Esophagus squamous epithelium (tissue), 4 donors: Measurements from ENCODE around the gene NPHP3.

Experiments used
- POLR2A ChIP-seq, 4 donors: fragments of 450-650 bp; IDR thresholded peaks; one replicate each; pipeline ENCODE4 v1.6.1; 2017; ENCODE audit warnings: antibody characterized with exemption in 4 of 4, mild to moderate bottlenecking in 4 of 4, moderate library complexity in 3 of 4
- TF ChIP-seq, protein P1 (sequence below), 6 experiments: fragments of 450-650 bp in 4 of 6; fragments of 200-600 bp in 2 of 6; sonication (generic) in 2 of 6; IDR thresholded peaks; one replicate each; pipeline ENCODE4 v1.5.1; 2016 to 2019; ENCODE audit warnings: antibody characterized with exemption in 6 of 6, mild to moderate bottlenecking in 4 of 6, moderate library complexity in 4 of 6

DNA sequence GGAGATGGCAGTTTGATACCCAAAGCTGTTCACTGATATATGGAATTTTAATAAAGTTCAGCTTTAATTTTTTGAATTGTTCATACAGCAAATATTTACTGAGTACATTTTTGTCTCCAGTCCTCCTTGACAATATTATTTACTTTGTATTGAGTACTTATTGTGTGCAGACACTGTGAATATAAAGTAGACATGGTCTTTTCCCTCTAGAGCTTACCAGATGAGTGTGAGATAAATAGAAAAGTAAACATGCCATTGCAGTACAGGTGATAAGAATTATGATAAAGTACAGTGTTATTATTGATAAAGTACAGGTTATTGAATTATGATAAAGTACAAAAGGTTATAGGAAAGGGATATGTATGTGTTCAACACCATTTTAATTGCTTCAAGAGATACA, 60.0 kb downstream of the NPHP3 start:
- TF ChIP-seq, protein P1, sequence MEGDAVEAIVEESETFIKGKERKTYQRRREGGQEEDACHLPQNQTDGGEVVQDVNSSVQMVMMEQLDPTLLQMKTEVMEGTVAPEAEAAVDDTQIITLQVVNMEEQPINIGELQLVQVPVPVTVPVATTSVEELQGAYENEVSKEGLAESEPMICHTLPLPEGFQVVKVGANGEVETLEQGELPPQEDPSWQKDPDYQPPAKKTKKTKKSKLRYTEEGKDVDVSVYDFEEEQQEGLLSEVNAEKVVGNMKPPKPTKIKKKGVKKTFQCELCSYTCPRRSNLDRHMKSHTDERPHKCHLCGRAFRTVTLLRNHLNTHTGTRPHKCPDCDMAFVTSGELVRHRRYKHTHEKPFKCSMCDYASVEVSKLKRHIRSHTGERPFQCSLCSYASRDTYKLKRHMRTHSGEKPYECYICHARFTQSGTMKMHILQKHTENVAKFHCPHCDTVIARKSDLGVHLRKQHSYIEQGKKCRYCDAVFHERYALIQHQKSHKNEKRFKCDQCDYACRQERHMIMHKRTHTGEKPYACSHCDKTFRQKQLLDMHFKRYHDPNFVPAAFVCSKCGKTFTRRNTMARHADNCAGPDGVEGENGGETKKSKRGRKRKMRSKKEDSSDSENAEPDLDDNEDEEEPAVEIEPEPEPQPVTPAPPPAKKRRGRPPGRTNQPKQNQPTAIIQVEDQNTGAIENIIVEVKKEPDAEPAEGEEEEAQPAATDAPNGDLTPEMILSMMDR (IDR thresholded peaks at IDR 0.05) = no peak
- TF ChIP-seq POLR2A (IDR thresholded peaks at IDR 0.05) = no peak
